Measurements from ENCODE around the gene PLK3. TPM values are rescaled to one million over a fixed set of nuclear protein-coding genes. Genes with fewer than 3 reads are reported as not detected.

The PLK3 gene
- total RNA-seq, 2 experiments from 2014 or later = 52.1 to 52.7 TPM

GRCh38 chr1:44839576-44839975 lies 39.4 kb downstream of the PLK3 start:
- no peak overlapping the region for H3K27ac Mint-ChIP-seq
- H3K9me3 Mint-ChIP-seq (ENCODE audit: low read depth) = no peaks in the 10 kb centered on the region
- CTCF ChIA-PET = no interaction called here
- no peak for ATAC-seq
- H3K27me3 Mint-ChIP-seq = peaks cover 18% of the 10 kb centered on the region
- no peak overlapping the region for H3K4me3 Mint-ChIP-seq
- POLR2A ChIA-PET = no interaction called here
- peaks cover 4% of the 10 kb centered on the region for H3K36me3 Mint-ChIP-seq (ENCODE audit: low read depth)
- intact Hi-C loops (cut with DNase I, micrococcal nuclease) = loop anchor here in 1 of 2 experiments (5.0 kb wide), 3 partner anchors 103 to 653 kb away; partner anchors contain the start of genes HECTD3, TESK2 and UROD
- DNase-seq = no peak
- peaks cover 3% of the 10 kb centered on the region for H3K4me1 Mint-ChIP-seq

GRCh38 chr1:44842486-44842861 lies 42.3 kb downstream of the PLK3 start:
- ATAC-seq = peak; percentile 12
- H3K9me3 Mint-ChIP-seq (ENCODE audit: low read depth) = no peaks in the 10 kb centered on the region
- H3K27me3 Mint-ChIP-seq = peaks cover 18% of the 10 kb centered on the region
- H3K36me3 Mint-ChIP-seq (ENCODE audit: low read depth) = peaks cover 4% of the 10 kb centered on the region
- H3K4me3 Mint-ChIP-seq = no peak overlapping the region
- no peak for DNase-seq
- H3K4me1 Mint-ChIP-seq = no peaks in the 10 kb centered on the region
- intact Hi-C loops (cut with DNase I, micrococcal nuclease) = no loop called here
- CTCF ChIA-PET = no interaction called here
- POLR2A ChIA-PET = interaction anchor here (0.6 to 0.8 kb wide), 2 partner anchors 23 to 45 kb away, joined by 5 to 6 read pairs; no protein-coding TSS in a partner anchor
- no peak overlapping the region for H3K27ac Mint-ChIP-seq

GRCh38 chr1:44842862-44843655 lies 42.9 kb downstream of the PLK3 start, which contains the start of gene PTCH2:
PTCH2 (minus strand) TSS chr1:44843253; CDS start chr1:44842932, 321 bp downstream.
- Mint-ChIP-seq H3K9me3 (ENCODE audit: low read depth) (no peaks in the 10 kb centered on the region), H3K27ac (no peak within 1 kb of the TSS), H3K4me3 (no peak within 1 kb of the TSS), H3K4me1 (no peaks in the 10 kb centered on the region), H3K36me3 (ENCODE audit: low read depth) (peaks cover 4% of the 10 kb centered on the region), H3K27me3 (peaks cover 18% of the 10 kb centered on the region)
- peak; percentile 57 for ATAC-seq
- CTCF ChIA-PET = interaction anchor here (0.5 kb wide), 1 partner anchor 24 kb away, joined by 3 read pairs; no protein-coding TSS in a partner anchor
- DNase-seq = peak; percentile 26
- POLR2A ChIA-PET = interaction anchor here (0.6 to 0.8 kb wide), 2 partner anchors 24 to 46 kb away, joined by 5 to 6 read pairs; no protein-coding TSS in a partner anchor
- intact Hi-C loops (cut with DNase I, micrococcal nuclease) = no loop called here

- POLR2A ChIA-PET = no interaction called here
- CTCF ChIA-PET = interaction anchor here (2.6 kb wide), 1 partner anchor 12 kb away, joined by 7 read pairs; no protein-coding TSS in a partner anchor
- ATAC-seq (no peak), DNase-seq (no peak)
- Mint-ChIP-seq H3K36me3 (ENCODE audit: low read depth) (peaks cover 23% of the 10 kb centered on the region), H3K27me3 (peaks cover 3% of the 10 kb centered on the region), H3K4me3 (no peak overlapping the region), H3K9me3 (ENCODE audit: low read depth) (no peaks in the 10 kb centered on the region), H3K4me1 (peaks cover 11% of the 10 kb centered on the region), H3K27ac (no peak overlapping the region)
- intact Hi-C loops (cut with DNase I, micrococcal nuclease) = no loop called here
Measured at GRCh38 chr1:44846985-44847384, 46.8 kb downstream of the PLK3 start.

GRCh38 chr1:44847845-44848244 lies 47.7 kb downstream of the PLK3 start:
- intact Hi-C loops (cut with DNase I, micrococcal nuclease) = no loop called here
- H3K27ac Mint-ChIP-seq = no peak overlapping the region
- H3K36me3 Mint-ChIP-seq (ENCODE audit: low read depth) = peaks cover 26% of the 10 kb centered on the region
- H3K9me3 Mint-ChIP-seq (ENCODE audit: low read depth) = no peaks in the 10 kb centered on the region
- H3K4me3 Mint-ChIP-seq = no peak overlapping the region
- ChIA-PET CTCF (interaction anchor here (2.6 kb wide), 1 partner anchor 12 kb away, joined by 7 read pairs; no protein-coding TSS in a partner anchor), POLR2A (interaction anchor here (0.6 to 1.6 kb wide), 3 partner anchors 28 to 953 kb away, joined by 3 to 7 read pairs (median 4); no protein-coding TSS in a partner anchor)
- H3K4me1 Mint-ChIP-seq = peaks cover 11% of the 10 kb centered on the region
- peaks cover 3% of the 10 kb centered on the region for H3K27me3 Mint-ChIP-seq
- DNase-seq (no peak), ATAC-seq (no peak)

GRCh38 chr1:44848456-44849181 lies 48.4 kb downstream of the PLK3 start:
- no peak overlapping the region for H3K27ac Mint-ChIP-seq
- peaks cover 3% of the 10 kb centered on the region for H3K27me3 Mint-ChIP-seq
- peaks cover 11% of the 10 kb centered on the region for H3K4me1 Mint-ChIP-seq
- CTCF ChIA-PET = interaction anchor here (2.6 kb wide), 1 partner anchor 13 kb away, joined by 7 read pairs; no protein-coding TSS in a partner anchor
- H3K36me3 Mint-ChIP-seq (ENCODE audit: low read depth) = peaks cover 28% of the 10 kb centered on the region
- H3K9me3 Mint-ChIP-seq (ENCODE audit: low read depth) = no peaks in the 10 kb centered on the region
- POLR2A ChIA-PET = interaction anchor here (1.2 to 1.6 kb wide), 2 partner anchors 29 to 118 kb away, joined by 3 to 7 read pairs; no protein-coding TSS in a partner anchor
- ATAC-seq (no peak), DNase-seq (no peak)
- no peak overlapping the region for H3K4me3 Mint-ChIP-seq
- intact Hi-C loops (cut with DNase I, micrococcal nuclease) = no loop called here

GRCh38 chr1:44849575-44850132 lies 49.5 kb downstream of the PLK3 start:
- H3K27me3 Mint-ChIP-seq = no peaks in the 10 kb centered on the region
- no peaks in the 10 kb centered on the region for H3K9me3 Mint-ChIP-seq (ENCODE audit: low read depth)
- H3K27ac Mint-ChIP-seq = no peak overlapping the region
- H3K4me1 Mint-ChIP-seq = peaks cover 11% of the 10 kb centered on the region
- POLR2A ChIA-PET = no interaction called here
- intact Hi-C loops (cut with DNase I, micrococcal nuclease) = no loop called here
- H3K36me3 Mint-ChIP-seq (ENCODE audit: low read depth) = peaks cover 28% of the 10 kb centered on the region
- CTCF ChIA-PET = interaction anchor here (2.6 kb wide), 1 partner anchor 14 kb away, joined by 7 read pairs; no protein-coding TSS in a partner anchor
- ATAC-seq (peak; percentile 89), DNase-seq (no peak)
- no peak overlapping the region for H3K4me3 Mint-ChIP-seq

- Mint-ChIP-seq H3K9me3 (ENCODE audit: low read depth) (no peaks in the 10 kb centered on the region), H3K4me1 (peaks cover 11% of the 10 kb centered on the region), H3K27me3 (no peaks in the 10 kb centered on the region), H3K27ac (no peak overlapping the region), H3K4me3 (no peak overlapping the region), H3K36me3 (ENCODE audit: low read depth) (peaks cover 31% of the 10 kb centered on the region)
- CTCF ChIA-PET = interaction anchor here (0.7 kb wide), 1 partner anchor 130 kb away, joined by 3 read pairs; no protein-coding TSS in a partner anchor
- intact Hi-C loops (cut with DNase I, micrococcal nuclease) = no loop called here
- ATAC-seq = no peak
- no peak for DNase-seq
- POLR2A ChIA-PET = interaction anchor here (0.6 kb wide), 1 partner anchor 19 kb away, joined by 3 read pairs; no protein-coding TSS in a partner anchor
Measured at GRCh38 chr1:44851308-44851707, 51.1 kb downstream of the PLK3 start.

GRCh38 chr1:44853201-44853600 lies 53.0 kb downstream of the PLK3 start:
- Mint-ChIP-seq H3K4me1 (peaks cover 11% of the 10 kb centered on the region), H3K27me3 (no peaks in the 10 kb centered on the region), H3K27ac (no peak overlapping the region), H3K4me3 (no peak overlapping the region), H3K9me3 (ENCODE audit: low read depth) (no peaks in the 10 kb centered on the region), H3K36me3 (ENCODE audit: low read depth) (peaks cover 42% of the 10 kb centered on the region)
- CTCF ChIA-PET = interaction anchor here (1.1 kb wide), 1 partner anchor 17 kb away, joined by 4 read pairs; no protein-coding TSS in a partner anchor
- POLR2A ChIA-PET = interaction anchor here (1.2 kb wide), 1 partner anchor 34 kb away, joined by 3 read pairs; no protein-coding TSS in a partner anchor
- intact Hi-C loops (cut with DNase I, micrococcal nuclease) = no loop called here
- no peak for ATAC-seq
- DNase-seq = no peak

- Mint-ChIP-seq H3K4me3 (no peak overlapping the region), H3K27ac (no peak overlapping the region), H3K4me1 (peaks cover 2% of the 10 kb centered on the region), H3K9me3 (ENCODE audit: low read depth) (no peaks in the 10 kb centered on the region), H3K36me3 (ENCODE audit: low read depth) (peaks cover 33% of the 10 kb centered on the region), H3K27me3 (no peaks in the 10 kb centered on the region)
- no peak for DNase-seq
- intact Hi-C loops (cut with DNase I, micrococcal nuclease) = no loop called here
- ChIA-PET CTCF (interaction anchor here (0.5 to 1.1 kb wide), 2 partner anchors 9 to 19 kb away, joined by 3 read pairs; no protein-coding TSS in a partner anchor), POLR2A (no interaction called here)
- no peak for ATAC-seq
Measured at GRCh38 chr1:44854970-44855369, 54.8 kb downstream of the PLK3 start.
